Measurements from ENCODE around the gene ZNF783. TPM values are rescaled to one million over a fixed set of nuclear protein-coding genes. Genes with fewer than 3 reads are reported as not detected.

ZNF783 gene
- total RNA-seq, 2 donors from 2014 or later = 10.7 to 20.7 TPM

DNA sequence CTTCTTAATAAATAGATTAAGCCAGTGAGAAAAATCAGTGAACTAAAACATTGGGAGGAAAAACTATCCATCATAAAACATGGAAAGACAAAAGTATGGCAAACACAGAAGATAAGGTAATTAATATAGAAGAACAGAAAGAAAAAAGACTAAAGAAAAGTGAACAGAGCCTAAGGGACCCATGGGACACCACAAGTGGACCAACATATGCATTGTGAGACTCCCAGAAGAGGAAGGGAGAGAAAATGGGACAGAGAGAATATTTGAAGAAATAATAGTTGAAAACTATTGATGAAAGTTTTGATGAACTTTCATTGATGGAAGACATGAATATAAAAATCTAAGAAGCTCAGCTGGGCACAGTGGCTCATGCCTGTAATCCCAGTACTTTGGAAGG lies 71.3 kb downstream of the ZNF783 start:
- Histone ChIP-seq H3K4me1 (replicated peaks) (no peaks in the 10 kb centered on the region), H3K27me3 (replicated peaks; ENCODE audit: insufficient read depth) (no peaks in the 10 kb centered on the region), H3K27ac (no peak overlapping the region), H3K4me3 (no peak overlapping the region), H3K9me3 (no peaks in the 10 kb centered on the region), H3K36me3 (no peaks in the 10 kb centered on the region)
- TF ChIP-seq POLR2AphosphoS5 (IDR thresholded peaks at IDR 0.05) (no peak), CTCF (IDR thresholded peaks at IDR 0.05) (no peak), POLR2A (IDR thresholded peaks at IDR 0.05) (no peak)
- intact Hi-C loops (cut with DNase I) = no loop called here
- DNase-seq (ENCODE audit: low spot score) = no peak

- TF ChIP-seq POLR2A (IDR thresholded peaks at IDR 0.05) = no peak
- no peaks in the 10 kb centered on the region for H3K36me3 ChIP-seq
- no peak overlapping the region for H3K27ac ChIP-seq
- no peak overlapping the region for H3K4me3 ChIP-seq
- no peak for DNase-seq (ENCODE audit: low spot score)
- no peaks in the 10 kb centered on the region for H3K4me1 ChIP-seq (replicated peaks)
- H3K27me3 ChIP-seq (replicated peaks; ENCODE audit: insufficient read depth) = no peaks in the 10 kb centered on the region
- no peaks in the 10 kb centered on the region for H3K9me3 ChIP-seq
- 83% methylated on average over 2 of the region's 2 CpGs for WGBS
- intact Hi-C loops (cut with DNase I) = no loop called here
Measured at GRCh38 chr7:149334219-149334618, 72.2 kb downstream of the ZNF783 start.

Small RNA genes lying within 50 kb of the gene (small RNA-seq; reads per million reads assigned to genes)
- gene AC004941.2 = 0 reads per million in 2 donors

Other genes starting within 250 kb of the ZNF783 start
- gene PDIA4, start 233.7 kb upstream of the ZNF783 start, total RNA-seq = 100 to 1,000 TPM; 125 to 262 TPM
- gene ZNF786, start 171.5 kb upstream of the ZNF783 start, total RNA-seq = 10 to 100 TPM in 1 of 2 donors, 1 to 10 TPM in 1; 9.3 to 12.8 TPM
- 1 to 10 TPM; 2.8 to 4.0 TPM for gene ZNF425, start 135.9 kb upstream of the ZNF783 start, total RNA-seq
- gene ZNF398, start 114.7 kb upstream of the ZNF783 start, total RNA-seq = 10 to 100 TPM; 27.6 to 28.9 TPM
- gene ZNF282, start 66.7 kb upstream of the ZNF783 start, total RNA-seq = 10 to 100 TPM; 30.0 to 33.2 TPM
- 10 to 100 TPM in 1 of 2 donors, 1 to 10 TPM in 1; 8.9 to 15.9 TPM for gene ZNF212, start 22.5 kb upstream of the ZNF783 start, total RNA-seq
- 10 to 100 TPM; 19.5 to 26.2 TPM for gene ZNF777, start 198.9 kb downstream of the ZNF783 start, total RNA-seq
- gene ZNF746, start 235.6 kb downstream of the ZNF783 start, total RNA-seq = 10 to 100 TPM; 21.0 to 40.0 TPM

Data from prostate gland (tissue), 2 donors.